ENCODE measurements around the gene GALNT1. TPM values are rescaled to one million over a fixed set of nuclear protein-coding genes. Genes with fewer than 3 reads are reported as not detected.

The GALNT1 gene
- polyA plus RNA-seq, 2 of the 4 experiments (the other 2 are of a cell fraction): 97.4 to 113 TPM

DNA sequence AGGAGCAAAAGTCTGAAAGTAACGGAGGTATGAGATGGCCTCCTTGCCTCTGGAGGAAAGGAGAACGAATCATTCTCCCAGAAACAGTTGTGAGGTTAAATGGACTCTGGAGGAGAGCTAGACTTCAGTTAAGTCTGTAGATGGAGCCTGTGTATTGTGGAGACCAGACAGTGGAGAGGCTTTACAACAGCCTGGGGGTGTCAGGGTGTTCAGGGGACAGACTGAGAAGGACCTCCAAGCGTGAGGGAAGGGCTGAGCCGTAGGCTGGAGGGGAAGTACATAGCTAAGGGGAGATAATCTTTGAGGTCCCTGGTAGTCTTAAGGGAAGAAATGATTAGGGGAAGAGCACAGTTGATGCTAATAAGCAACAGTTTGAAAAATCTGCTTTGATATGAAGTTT lies 76.6 kb downstream of the GALNT1 start:
- FAIRE-seq (no peak), DNase-seq (ENCODE audit: low read depth in 1 of 2, low spot score in 1 of 2) (no peak), ATAC-seq (no peak)
- H3K27ac ChIP-seq: no peak overlapping the region
- WGBS (ENCODE audit: missing lambda C conversion rate): 97% methylated on average over 4 of the region's 4 CpGs
- H3K4me1 ChIP-seq: no peaks in the 10 kb centered on the region
- POLR2A ChIA-PET: no interaction called here
- TF ChIP-seq HDAC2 (IDR thresholded peaks at IDR 0.05) (no peak), MYC (IDR thresholded peaks at IDR 0.05; ENCODE audit: borderline replicate concordance, low read length) (no peak), PHF8 (IDR thresholded peaks at IDR 0.05; ENCODE audit: borderline replicate concordance, low read depth) (no peak), CEBPB (IDR thresholded peaks at IDR 0.05) (no peak), JUNB (IDR thresholded peaks at IDR 0.05) (no peak), CBX2 (IDR thresholded peaks at IDR 0.05; ENCODE audit: borderline replicate concordance, low read depth) (no peak), FOXS1 (CRISPR knock-in tag; IDR thresholded peaks at IDR 0.05) (no peak), TP53 (CRISPR knock-in tag; IDR thresholded peaks at IDR 0.05) (no peak), BHLHE40 (IDR thresholded peaks at IDR 0.05; ENCODE audit: low read depth, low read length) (no peak), MAZ (IDR thresholded peaks at IDR 0.05; ENCODE audit: borderline replicate concordance, low read depth, low read length) (no peak), JUN (IDR thresholded peaks at IDR 0.05) (no peak), EP300 (IDR thresholded peaks at IDR 0.05) (no peak), ZFP36 (IDR thresholded peaks at IDR 0.05; ENCODE audit: borderline replicate concordance, partially characterized antibody) (no peak), ZC3H11A (IDR thresholded peaks at IDR 0.05) (no peak)
- TF ChIP-seq, protein P1, sequence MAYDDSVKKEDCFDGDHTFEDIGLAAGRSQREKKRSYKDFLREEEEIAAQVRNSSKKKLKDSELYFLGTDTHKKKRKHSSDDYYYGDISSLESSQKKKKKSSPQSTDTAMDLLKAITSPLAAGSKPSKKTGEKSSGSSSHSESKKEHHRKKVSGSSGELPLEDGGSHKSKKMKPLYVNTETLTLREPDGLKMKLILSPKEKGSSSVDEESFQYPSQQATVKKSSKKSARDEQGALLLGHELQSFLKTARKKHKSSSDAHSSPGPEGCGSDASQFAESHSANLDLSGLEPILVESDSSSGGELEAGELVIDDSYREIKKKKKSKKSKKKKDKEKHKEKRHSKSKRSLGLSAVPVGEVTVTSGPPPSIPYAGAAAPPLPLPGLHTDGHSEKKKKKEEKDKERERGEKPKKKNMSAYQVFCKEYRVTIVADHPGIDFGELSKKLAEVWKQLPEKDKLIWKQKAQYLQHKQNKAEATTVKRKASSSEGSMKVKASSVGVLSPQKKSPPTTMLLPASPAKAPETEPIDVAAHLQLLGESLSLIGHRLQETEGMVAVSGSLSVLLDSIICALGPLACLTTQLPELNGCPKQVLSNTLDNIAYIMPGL (CRISPR knock-in tag; IDR thresholded peaks at IDR 0.05; ENCODE audit: borderline replicate concordance): no peak
- TF ChIP-seq, protein P2, sequence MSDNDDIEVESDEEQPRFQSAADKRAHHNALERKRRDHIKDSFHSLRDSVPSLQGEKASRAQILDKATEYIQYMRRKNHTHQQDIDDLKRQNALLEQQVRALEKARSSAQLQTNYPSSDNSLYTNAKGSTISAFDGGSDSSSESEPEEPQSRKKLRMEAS (IDR thresholded peaks at IDR 0.05): no peak
- TF ChIP-seq, protein P3, sequence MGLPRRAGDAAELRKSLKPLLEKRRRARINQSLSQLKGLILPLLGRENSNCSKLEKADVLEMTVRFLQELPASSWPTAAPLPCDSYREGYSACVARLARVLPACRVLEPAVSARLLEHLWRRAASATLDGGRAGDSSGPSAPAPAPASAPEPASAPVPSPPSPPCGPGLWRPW (IDR thresholded peaks at IDR 0.05): no peak
- H3K4me3 ChIP-seq: no peak overlapping the region
- no peak overlapping the region for H3K4me2 ChIP-seq
- CTCF ChIA-PET: interaction anchor here (1.6 kb wide), 1 partner anchor 272 kb away, joined by 3 read pairs; no protein-coding TSS in a partner anchor
- H3K9me3 ChIP-seq: no peaks in the 10 kb centered on the region

DNA sequence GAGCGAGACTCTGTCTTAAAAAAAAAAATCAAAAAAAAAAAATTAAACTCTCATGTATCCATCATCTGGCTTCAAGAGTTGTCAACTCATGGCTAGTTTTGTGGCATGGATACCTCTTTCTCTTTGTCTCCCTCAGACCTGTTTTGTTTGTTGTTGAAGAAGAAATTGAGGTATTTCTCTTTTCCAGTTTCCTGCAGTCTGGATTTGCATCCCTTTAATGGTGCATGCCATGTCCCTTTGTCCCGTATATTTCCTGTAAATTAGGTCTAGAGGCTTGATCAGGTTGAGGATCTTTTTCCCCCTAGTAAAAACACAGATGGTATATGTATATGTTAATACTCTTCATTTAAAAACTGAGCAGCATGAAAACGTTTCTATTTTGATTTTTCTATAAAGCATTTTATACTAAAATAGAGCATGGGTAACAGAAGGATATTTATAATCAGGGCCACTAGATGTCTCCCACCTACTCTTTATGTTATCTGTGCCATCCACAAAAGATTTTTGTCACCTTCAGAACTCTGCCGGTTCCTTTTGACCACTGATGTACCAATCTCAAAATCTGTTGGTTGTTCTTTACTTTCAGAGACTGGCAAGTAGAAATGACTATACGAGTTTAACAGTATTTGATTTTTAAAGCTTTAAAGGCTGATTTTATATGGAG lies 80.1 kb downstream of the GALNT1 start:
- POLR2A ChIA-PET: no interaction called here
- no peaks in the 10 kb centered on the region for H3K9me3 ChIP-seq
- ATAC-seq (no peak), FAIRE-seq (no peak), DNase-seq (ENCODE audit: low read depth in 1 of 2, low spot score in 1 of 2) (no peak)
- H3K4me3 ChIP-seq: no peak overlapping the region
- H3K27ac ChIP-seq: no peak overlapping the region
- CTCF ChIA-PET: interaction anchor here (0.7 kb wide), 1 partner anchor 17 kb away, joined by 4 read pairs; no protein-coding TSS in a partner anchor
- 53% methylated on average over 5 of the region's 5 CpGs for WGBS (ENCODE audit: missing lambda C conversion rate)
- H3K4me2 ChIP-seq: no peak overlapping the region
- TF ChIP-seq RNF2 (IDR thresholded peaks at IDR 0.05; ENCODE audit: borderline replicate concordance, low read depth) (no peak), JUNB (IDR thresholded peaks at IDR 0.05) (no peak), RAD21 (conservative IDR thresholded peaks at IDR 0.05 in 1 of 2, IDR thresholded peaks at IDR 0.05 in 1 of 2) (0 out of 5 replicates have a peak, but pooled peaks of 1 of the 2 experiments have one; percentile 18)
- TF ChIP-seq, protein P4, sequence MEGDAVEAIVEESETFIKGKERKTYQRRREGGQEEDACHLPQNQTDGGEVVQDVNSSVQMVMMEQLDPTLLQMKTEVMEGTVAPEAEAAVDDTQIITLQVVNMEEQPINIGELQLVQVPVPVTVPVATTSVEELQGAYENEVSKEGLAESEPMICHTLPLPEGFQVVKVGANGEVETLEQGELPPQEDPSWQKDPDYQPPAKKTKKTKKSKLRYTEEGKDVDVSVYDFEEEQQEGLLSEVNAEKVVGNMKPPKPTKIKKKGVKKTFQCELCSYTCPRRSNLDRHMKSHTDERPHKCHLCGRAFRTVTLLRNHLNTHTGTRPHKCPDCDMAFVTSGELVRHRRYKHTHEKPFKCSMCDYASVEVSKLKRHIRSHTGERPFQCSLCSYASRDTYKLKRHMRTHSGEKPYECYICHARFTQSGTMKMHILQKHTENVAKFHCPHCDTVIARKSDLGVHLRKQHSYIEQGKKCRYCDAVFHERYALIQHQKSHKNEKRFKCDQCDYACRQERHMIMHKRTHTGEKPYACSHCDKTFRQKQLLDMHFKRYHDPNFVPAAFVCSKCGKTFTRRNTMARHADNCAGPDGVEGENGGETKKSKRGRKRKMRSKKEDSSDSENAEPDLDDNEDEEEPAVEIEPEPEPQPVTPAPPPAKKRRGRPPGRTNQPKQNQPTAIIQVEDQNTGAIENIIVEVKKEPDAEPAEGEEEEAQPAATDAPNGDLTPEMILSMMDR (IDR thresholded peaks at IDR 0.05): peak; percentile 26; the same call in 2 of the 3 replicates
- TF ChIP-seq, protein P5, sequence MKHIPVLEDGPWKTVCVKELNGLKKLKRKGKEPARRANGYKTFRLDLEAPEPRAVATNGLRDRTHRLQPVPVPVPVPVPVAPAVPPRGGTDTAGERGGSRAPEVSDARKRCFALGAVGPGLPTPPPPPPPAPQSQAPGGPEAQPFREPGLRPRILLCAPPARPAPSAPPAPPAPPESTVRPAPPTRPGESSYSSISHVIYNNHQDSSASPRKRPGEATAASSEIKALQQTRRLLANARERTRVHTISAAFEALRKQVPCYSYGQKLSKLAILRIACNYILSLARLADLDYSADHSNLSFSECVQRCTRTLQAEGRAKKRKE (CRISPR knock-in tag; IDR thresholded peaks at IDR 0.05; ENCODE audit: low read depth): no peak
- H3K4me1 ChIP-seq: no peaks in the 10 kb centered on the region
